Activated naive CD4-positive, alpha-beta T cell treated with anti-CD3 and anti-CD28 coated beads, Interleukin-2, amount 50 U/mL, for 24 hours (primary cell): ENCODE data around the gene TJAP1.
"Not testable (repeated sequence)": the region's sequence is repeated elsewhere in the genome, so short reads cannot be mapped to it uniquely, and the experiment has no call there.

Source experiments
- H3K27ac Mint-ChIP-seq: one replicate; pipeline ENCODE4 v1.8.0; 2021; ENCODE audit warnings: mild to moderate bottlenecking, mixed read lengths
- H3K27me3 Mint-ChIP-seq: one replicate; pipeline ENCODE4 v1.8.0; 2021; ENCODE audit warnings: mixed read lengths
- H3K36me3 Mint-ChIP-seq: one replicate; pipeline ENCODE4 v1.8.0; 2021; ENCODE audit warnings: mixed read lengths
- H3K4me1 Mint-ChIP-seq: one replicate; pipeline ENCODE4 v1.8.0; 2021; ENCODE audit warnings: mixed read lengths
- H3K4me3 Mint-ChIP-seq: one replicate; pipeline ENCODE4 v1.8.0; 2021; ENCODE audit warnings: mild to moderate bottlenecking, mixed read lengths
- H3K9me3 Mint-ChIP-seq: one replicate; pipeline ENCODE4 v1.8.0; 2021; ENCODE audit warnings: mixed read lengths

The TJAP1 gene

GRCh38 chr6:43516697-43517504, 39.5 kb downstream of the TJAP1 start, which contains the start of the genes POLR1C and YIPF3:
Gene POLR1C, plus strand, starts transcription at chr6:43517089. Its CDS starts 21 bp downstream, at chr6:43517110.
Gene YIPF3, minus strand, starts transcription at chr6:43516926. Its CDS starts 119 bp downstream, at chr6:43516807.
- no peak within 1 kb of the TSS for H3K27ac Mint-ChIP-seq
- no peaks in the 10 kb centered on the region for H3K9me3 Mint-ChIP-seq
- H3K36me3 Mint-ChIP-seq = peaks cover 16% of the 10 kb centered on the region
- peaks cover 28% of the 10 kb centered on the region for H3K4me1 Mint-ChIP-seq
- no peak within 1 kb of the TSS for H3K4me3 Mint-ChIP-seq
- H3K27me3 Mint-ChIP-seq = no peaks in the 10 kb centered on the region

GRCh38 chr6:43517505-43518357, 40.4 kb downstream of the TJAP1 start:
- Mint-ChIP-seq H3K27ac (no peak overlapping the region), H3K9me3 (no peaks in the 10 kb centered on the region), H3K4me1 (peaks cover 28% of the 10 kb centered on the region), H3K4me3 (no peak overlapping the region), H3K36me3 (peaks cover 16% of the 10 kb centered on the region), H3K27me3 (no peaks in the 10 kb centered on the region)

GRCh38 chr6:43520097-43520496, 42.7 kb downstream of the TJAP1 start:
- no peak overlapping the region for H3K27ac Mint-ChIP-seq
- no peaks in the 10 kb centered on the region for H3K27me3 Mint-ChIP-seq
- H3K4me3 Mint-ChIP-seq = no peak overlapping the region
- H3K36me3 Mint-ChIP-seq = peaks cover 13% of the 10 kb centered on the region
- H3K9me3 Mint-ChIP-seq = no peaks in the 10 kb centered on the region
- H3K4me1 Mint-ChIP-seq = peaks cover 16% of the 10 kb centered on the region

- H3K27ac Mint-ChIP-seq = no peak overlapping the region
Observed at GRCh38 chr6:43521836-43522235, 44.5 kb downstream of the TJAP1 start.

GRCh38 chr6:43522547-43523261, 45.3 kb downstream of the TJAP1 start:
- H3K27me3 Mint-ChIP-seq = no peaks in the 10 kb centered on the region
- no peak overlapping the region for H3K27ac Mint-ChIP-seq
- H3K4me3 Mint-ChIP-seq = no peak overlapping the region
- no peaks in the 10 kb centered on the region for H3K9me3 Mint-ChIP-seq
- peaks cover 4% of the 10 kb centered on the region for H3K4me1 Mint-ChIP-seq
- H3K36me3 Mint-ChIP-seq = peaks cover 21% of the 10 kb centered on the region

More at GRCh38 chr6:43521836-43522235, 44.5 kb downstream of the TJAP1 start:
- Mint-ChIP-seq H3K27me3 (no peaks in the 10 kb centered on the region), H3K9me3 (no peaks in the 10 kb centered on the region), H3K4me3 (no peak overlapping the region), H3K36me3 (peaks cover 19% of the 10 kb centered on the region), H3K4me1 (peaks cover 4% of the 10 kb centered on the region)

- Mint-ChIP-seq H3K4me3 (no peak overlapping the region), H3K27ac (peak overlapping the region; percentile 62), H3K27me3 (no peaks in the 10 kb centered on the region), H3K36me3 (peaks cover 21% of the 10 kb centered on the region), H3K4me1 (peaks cover 4% of the 10 kb centered on the region), H3K9me3 (no peaks in the 10 kb centered on the region)
Observed at GRCh38 chr6:43523284-43523683, 45.9 kb downstream of the TJAP1 start.

- Mint-ChIP-seq H3K27me3 (no peaks in the 10 kb centered on the region), H3K9me3 (no peaks in the 10 kb centered on the region), H3K4me1 (peaks cover 4% of the 10 kb centered on the region), H3K27ac (no peak overlapping the region), H3K4me3 (no peak overlapping the region), H3K36me3 (peaks cover 23% of the 10 kb centered on the region)
Observed at GRCh38 chr6:43524483-43524961, 47.2 kb downstream of the TJAP1 start.

GRCh38 chr6:43532201-43532600, 54.8 kb downstream of the TJAP1 start:
- no peaks in the 10 kb centered on the region for H3K4me1 Mint-ChIP-seq
- H3K4me3 Mint-ChIP-seq = no peak overlapping the region
- no peak overlapping the region for H3K27ac Mint-ChIP-seq
- peaks cover 9% of the 10 kb centered on the region for H3K36me3 Mint-ChIP-seq
- H3K27me3 Mint-ChIP-seq = no peaks in the 10 kb centered on the region
- no peaks in the 10 kb centered on the region for H3K9me3 Mint-ChIP-seq

GRCh38 chr6:43538986-43539385, 61.6 kb downstream of the TJAP1 start:
- not testable (repeated sequence) for H3K4me1 Mint-ChIP-seq, H3K27me3 Mint-ChIP-seq, H3K27ac Mint-ChIP-seq, H3K9me3 Mint-ChIP-seq, H3K4me3 Mint-ChIP-seq
- peaks cover 17% of the 10 kb centered on the region for H3K36me3 Mint-ChIP-seq

GRCh38 chr6:43539409-43539808, 62.0 kb downstream of the TJAP1 start:
- H3K27me3 Mint-ChIP-seq, H3K4me3 Mint-ChIP-seq, H3K9me3 Mint-ChIP-seq, H3K4me1 Mint-ChIP-seq, H3K27ac Mint-ChIP-seq: not testable (repeated sequence)
- H3K36me3 Mint-ChIP-seq = peaks cover 17% of the 10 kb centered on the region

GRCh38 chr6:43540507-43540906, 63.1 kb downstream of the TJAP1 start:
- Mint-ChIP-seq H3K4me3 (no peak overlapping the region), H3K27ac (peak overlapping the region; percentile 23), H3K4me1 (no peaks in the 10 kb centered on the region), H3K9me3 (no peaks in the 10 kb centered on the region), H3K36me3 (peaks cover 17% of the 10 kb centered on the region), H3K27me3 (no peaks in the 10 kb centered on the region)

- Mint-ChIP-seq H3K36me3 (peaks cover 21% of the 10 kb centered on the region), H3K9me3 (no peaks in the 10 kb centered on the region), H3K27me3 (no peaks in the 10 kb centered on the region), H3K27ac (no peak overlapping the region), H3K4me3 (no peak overlapping the region), H3K4me1 (no peaks in the 10 kb centered on the region)
Observed at GRCh38 chr6:43541774-43542471, 64.6 kb downstream of the TJAP1 start.

- H3K4me1 Mint-ChIP-seq = no peaks in the 10 kb centered on the region
- no peak overlapping the region for H3K27ac Mint-ChIP-seq
- H3K36me3 Mint-ChIP-seq = peaks cover 23% of the 10 kb centered on the region
- no peak overlapping the region for H3K4me3 Mint-ChIP-seq
- no peaks in the 10 kb centered on the region for H3K27me3 Mint-ChIP-seq
- no peaks in the 10 kb centered on the region for H3K9me3 Mint-ChIP-seq
Observed at GRCh38 chr6:43544461-43544860, 67.1 kb downstream of the TJAP1 start.

GRCh38 chr6:43547222-43547621, 69.9 kb downstream of the TJAP1 start:
- H3K27ac Mint-ChIP-seq = no peak overlapping the region
- H3K4me3 Mint-ChIP-seq = no peak overlapping the region
- peaks cover 23% of the 10 kb centered on the region for H3K36me3 Mint-ChIP-seq
- H3K27me3 Mint-ChIP-seq = no peaks in the 10 kb centered on the region
- no peaks in the 10 kb centered on the region for H3K4me1 Mint-ChIP-seq
- H3K9me3 Mint-ChIP-seq = no peaks in the 10 kb centered on the region
